ENCODE data around the gene EIF2B2. TPM values are rescaled to one million over a fixed set of nuclear protein-coding genes. Genes with fewer than 3 reads are reported as not detected.

EIF2B2 gene
- total and polyA plus RNA-seq, 2 of the 13 experiments (the other 11 are each of a cell fraction or from before 2014, with no cell fraction given) = 54.4 to 78.6 TPM

DNA sequence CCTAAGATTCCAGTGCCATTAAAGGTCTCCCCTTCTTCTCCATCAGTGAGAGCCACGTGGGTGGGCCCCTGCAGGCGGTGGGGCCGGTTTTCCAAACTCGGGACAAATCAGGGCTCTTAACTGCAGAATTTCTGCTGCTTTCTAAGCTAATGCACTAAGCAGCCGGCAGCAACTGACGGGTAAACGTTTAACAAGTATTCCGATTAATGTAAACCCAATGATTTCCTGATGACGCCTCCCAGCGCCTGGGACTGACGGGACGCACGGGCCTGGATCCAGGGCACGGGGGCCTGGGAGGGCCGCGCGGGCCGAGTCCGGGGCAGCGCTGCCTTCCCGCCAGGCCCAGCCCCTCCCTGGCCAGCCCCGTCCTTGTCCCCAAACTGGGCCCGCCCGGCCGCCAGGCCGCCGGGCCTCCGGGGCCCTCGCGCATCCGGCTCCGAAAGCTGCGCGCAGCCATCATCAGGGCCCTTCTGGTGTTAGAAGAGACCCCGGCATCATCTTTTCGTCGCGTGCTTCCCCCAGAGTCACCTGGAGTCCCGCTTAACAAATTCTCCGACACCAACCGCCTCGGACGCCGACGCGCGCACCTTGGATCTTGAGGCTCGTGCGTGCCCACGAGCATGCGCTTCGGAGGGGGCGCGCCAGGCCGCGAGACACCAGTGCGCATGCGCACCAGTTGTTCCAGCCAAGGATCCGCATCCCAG lies 48.3 kb downstream of the EIF2B2 start, which contains the start of gene MLH3 (continued):
- TF ChIP-seq, protein P1, sequence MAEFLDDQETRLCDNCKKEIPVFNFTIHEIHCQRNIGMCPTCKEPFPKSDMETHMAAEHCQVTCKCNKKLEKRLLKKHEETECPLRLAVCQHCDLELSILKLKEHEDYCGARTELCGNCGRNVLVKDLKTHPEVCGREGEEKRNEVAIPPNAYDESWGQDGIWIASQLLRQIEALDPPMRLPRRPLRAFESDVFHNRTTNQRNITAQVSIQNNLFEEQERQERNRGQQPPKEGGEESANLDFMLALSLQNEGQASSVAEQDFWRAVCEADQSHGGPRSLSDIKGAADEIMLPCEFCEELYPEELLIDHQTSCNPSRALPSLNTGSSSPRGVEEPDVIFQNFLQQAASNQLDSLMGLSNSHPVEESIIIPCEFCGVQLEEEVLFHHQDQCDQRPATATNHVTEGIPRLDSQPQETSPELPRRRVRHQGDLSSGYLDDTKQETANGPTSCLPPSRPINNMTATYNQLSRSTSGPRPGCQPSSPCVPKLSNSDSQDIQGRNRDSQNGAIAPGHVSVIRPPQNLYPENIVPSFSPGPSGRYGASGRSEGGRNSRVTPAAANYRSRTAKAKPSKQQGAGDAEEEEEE (CRISPR knock-in tag; IDR thresholded peaks at IDR 0.05; ENCODE audit: borderline replicate concordance) = no peak
- TF ChIP-seq, protein P2, sequence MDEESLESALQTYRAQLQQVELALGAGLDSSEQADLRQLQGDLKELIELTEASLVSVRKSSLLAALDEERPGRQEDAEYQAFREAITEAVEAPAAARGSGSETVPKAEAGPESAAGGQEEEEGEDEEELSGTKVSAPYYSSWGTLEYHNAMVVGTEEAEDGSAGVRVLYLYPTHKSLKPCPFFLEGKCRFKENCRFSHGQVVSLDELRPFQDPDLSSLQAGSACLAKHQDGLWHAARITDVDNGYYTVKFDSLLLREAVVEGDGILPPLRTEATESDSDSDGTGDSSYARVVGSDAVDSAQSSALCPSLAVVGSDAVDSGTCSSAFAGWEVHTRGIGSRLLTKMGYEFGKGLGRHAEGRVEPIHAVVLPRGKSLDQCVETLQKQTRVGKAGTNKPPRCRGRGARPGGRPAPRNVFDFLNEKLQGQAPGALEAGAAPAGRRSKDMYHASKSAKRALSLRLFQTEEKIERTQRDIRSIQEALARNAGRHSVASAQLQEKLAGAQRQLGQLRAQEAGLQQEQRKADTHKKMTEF (CRISPR knock-in tag; IDR thresholded peaks at IDR 0.05) = 0 out of 2 replicates have a peak, but pooled peaks have one; percentile 29
- TF ChIP-seq, protein P3, sequence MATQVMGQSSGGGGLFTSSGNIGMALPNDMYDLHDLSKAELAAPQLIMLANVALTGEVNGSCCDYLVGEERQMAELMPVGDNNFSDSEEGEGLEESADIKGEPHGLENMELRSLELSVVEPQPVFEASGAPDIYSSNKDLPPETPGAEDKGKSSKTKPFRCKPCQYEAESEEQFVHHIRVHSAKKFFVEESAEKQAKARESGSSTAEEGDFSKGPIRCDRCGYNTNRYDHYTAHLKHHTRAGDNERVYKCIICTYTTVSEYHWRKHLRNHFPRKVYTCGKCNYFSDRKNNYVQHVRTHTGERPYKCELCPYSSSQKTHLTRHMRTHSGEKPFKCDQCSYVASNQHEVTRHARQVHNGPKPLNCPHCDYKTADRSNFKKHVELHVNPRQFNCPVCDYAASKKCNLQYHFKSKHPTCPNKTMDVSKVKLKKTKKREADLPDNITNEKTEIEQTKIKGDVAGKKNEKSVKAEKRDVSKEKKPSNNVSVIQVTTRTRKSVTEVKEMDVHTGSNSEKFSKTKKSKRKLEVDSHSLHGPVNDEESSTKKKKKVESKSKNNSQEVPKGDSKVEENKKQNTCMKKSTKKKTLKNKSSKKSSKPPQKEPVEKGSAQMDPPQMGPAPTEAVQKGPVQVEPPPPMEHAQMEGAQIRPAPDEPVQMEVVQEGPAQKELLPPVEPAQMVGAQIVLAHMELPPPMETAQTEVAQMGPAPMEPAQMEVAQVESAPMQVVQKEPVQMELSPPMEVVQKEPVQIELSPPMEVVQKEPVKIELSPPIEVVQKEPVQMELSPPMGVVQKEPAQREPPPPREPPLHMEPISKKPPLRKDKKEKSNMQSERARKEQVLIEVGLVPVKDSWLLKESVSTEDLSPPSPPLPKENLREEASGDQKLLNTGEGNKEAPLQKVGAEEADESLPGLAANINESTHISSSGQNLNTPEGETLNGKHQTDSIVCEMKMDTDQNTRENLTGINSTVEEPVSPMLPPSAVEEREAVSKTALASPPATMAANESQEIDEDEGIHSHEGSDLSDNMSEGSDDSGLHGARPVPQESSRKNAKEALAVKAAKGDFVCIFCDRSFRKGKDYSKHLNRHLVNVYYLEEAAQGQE (IDR thresholded peaks at IDR 0.05; ENCODE audit: borderline replicate concordance in 1 of 2, low read depth in 1 of 2, low read length in 2 of 2) = no peak; a peak in 1 of 4 replicates
- TF ChIP-seq ZNF446 (CRISPR knock-in tag; IDR thresholded peaks at IDR 0.05) = no peak
- peak; percentile 94 for TF ChIP-seq ZFX (CRISPR knock-in tag; IDR thresholded peaks at IDR 0.05; ENCODE audit: low read depth)
- no peak for TF ChIP-seq MLLT10 (CRISPR knock-in tag; IDR thresholded peaks at IDR 0.05)
- no peak for TF ChIP-seq NR2F2 (IDR thresholded peaks at IDR 0.05; ENCODE audit: borderline replicate concordance, low read depth)
- no peak for TF ChIP-seq ZNF382 (CRISPR knock-in tag; IDR thresholded peaks at IDR 0.05; ENCODE audit: borderline replicate concordance)
- TF ChIP-seq ZNF589 (CRISPR knock-in tag; conservative IDR thresholded peaks at IDR 0.05) = no peak; the same call in 1 of the 2 replicates
- peak; percentile 28; the same call in 1 of the 2 replicates for TF ChIP-seq ZNF337 (CRISPR knock-in tag; IDR thresholded peaks at IDR 0.05; ENCODE audit: borderline replicate concordance, low read depth)
- no peak; the same call in none of the 2 replicates for TF ChIP-seq PPARG (CRISPR knock-in tag; conservative IDR thresholded peaks at IDR 0.05)
- TF ChIP-seq SIX4 (CRISPR knock-in tag; IDR thresholded peaks at IDR 0.05) = no peak
- no peak for TF ChIP-seq SRF (IDR thresholded peaks at IDR 0.05; ENCODE audit: low read depth, low read length)
- TF ChIP-seq TCF7 (IDR thresholded peaks at IDR 0.05; ENCODE audit: low read depth) = no peak
- TF ChIP-seq, protein P4, sequence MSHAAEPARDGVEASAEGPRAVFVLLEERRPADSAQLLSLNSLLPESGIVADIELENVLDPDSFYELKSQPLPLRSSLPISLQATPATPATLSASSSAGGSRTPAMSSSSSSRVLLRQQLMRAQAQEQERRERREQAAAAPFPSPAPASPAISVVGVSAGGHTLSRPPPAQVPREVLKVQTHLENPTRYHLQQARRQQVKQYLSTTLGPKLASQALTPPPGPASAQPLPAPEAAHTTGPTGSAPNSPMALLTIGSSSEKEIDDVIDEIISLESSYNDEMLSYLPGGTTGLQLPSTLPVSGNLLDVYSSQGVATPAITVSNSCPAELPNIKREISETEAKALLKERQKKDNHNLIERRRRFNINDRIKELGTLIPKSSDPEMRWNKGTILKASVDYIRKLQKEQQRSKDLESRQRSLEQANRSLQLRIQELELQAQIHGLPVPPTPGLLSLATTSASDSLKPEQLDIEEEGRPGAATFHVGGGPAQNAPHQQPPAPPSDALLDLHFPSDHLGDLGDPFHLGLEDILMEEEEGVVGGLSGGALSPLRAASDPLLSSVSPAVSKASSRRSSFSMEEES (CRISPR knock-in tag; IDR thresholded peaks at IDR 0.05) = peak; percentile 71; the same call in 1 of the 2 replicates
- TF ChIP-seq MEF2D (CRISPR knock-in tag; IDR thresholded peaks at IDR 0.05) = no peak
- TF ChIP-seq PCBP1 (IDR thresholded peaks at IDR 0.05; ENCODE audit: borderline replicate concordance, low read depth, low read length) = no peak

Data from HepG2 (cell line).